HG03066 (cell line): ENCODE data around the gene C11orf65.

Experiments
- ATAC-seq: cut with Tn5 transposase; IDR thresholded peaks from one replicate; pipeline ENCODE4 v1.9.1; 2021; ENCODE audit warnings: low read depth; ENCODE audit not compliant: unreplicated experiment

C11orf65 gene, protein sequence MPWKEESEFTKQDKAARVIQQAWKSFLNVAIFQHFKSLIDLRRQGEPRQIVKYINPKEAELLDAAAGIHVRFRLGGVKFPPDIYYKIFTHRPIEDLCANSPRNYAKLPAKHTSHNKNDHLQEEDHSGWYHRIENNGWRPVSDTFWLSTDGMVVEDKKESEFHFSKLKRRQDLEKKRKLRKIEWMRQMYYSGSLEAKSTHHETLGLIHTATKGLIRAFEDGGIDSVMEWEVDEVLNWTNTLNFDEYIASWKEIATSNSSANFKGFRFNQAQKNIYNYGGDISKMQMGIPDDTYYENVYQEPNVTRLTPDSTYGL

GRCh38 chr11:108467091-108467823 lies at the start of gene C11orf65:
C11orf65 (minus strand) TSS chr11:108467529; CDS start chr11:108461559, 5,970 bp downstream.
- peak; percentile 99 for ATAC-seq

- ATAC-seq, result no peak
Measured at GRCh38 chr11:108516125-108516524, 48.8 kb upstream of the C11orf65 start.

DNA sequence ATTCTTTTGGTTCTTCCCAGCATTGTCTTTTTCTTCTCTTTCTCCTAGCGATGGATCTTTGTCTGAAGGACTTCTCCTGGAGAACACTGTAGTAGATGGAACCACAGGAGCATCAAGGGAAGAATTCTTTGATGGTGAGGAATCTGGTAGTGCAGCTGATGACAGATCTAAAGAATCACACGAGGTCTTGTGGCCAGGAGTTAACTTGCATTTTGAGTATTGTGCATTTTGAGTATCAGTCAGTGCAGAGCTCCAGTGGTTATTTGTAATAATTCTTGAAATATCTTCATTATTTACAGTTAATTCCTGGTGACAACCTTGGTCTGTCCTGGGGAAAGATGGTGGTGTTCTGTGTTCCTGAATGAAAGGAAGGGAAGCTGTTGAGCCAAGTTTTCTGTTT lies 45.4 kb upstream of the C11orf65 start:
- no peak for ATAC-seq

GRCh38 chr11:108511851-108512474 lies 44.6 kb upstream of the C11orf65 start:
- no peak for ATAC-seq

DNA sequence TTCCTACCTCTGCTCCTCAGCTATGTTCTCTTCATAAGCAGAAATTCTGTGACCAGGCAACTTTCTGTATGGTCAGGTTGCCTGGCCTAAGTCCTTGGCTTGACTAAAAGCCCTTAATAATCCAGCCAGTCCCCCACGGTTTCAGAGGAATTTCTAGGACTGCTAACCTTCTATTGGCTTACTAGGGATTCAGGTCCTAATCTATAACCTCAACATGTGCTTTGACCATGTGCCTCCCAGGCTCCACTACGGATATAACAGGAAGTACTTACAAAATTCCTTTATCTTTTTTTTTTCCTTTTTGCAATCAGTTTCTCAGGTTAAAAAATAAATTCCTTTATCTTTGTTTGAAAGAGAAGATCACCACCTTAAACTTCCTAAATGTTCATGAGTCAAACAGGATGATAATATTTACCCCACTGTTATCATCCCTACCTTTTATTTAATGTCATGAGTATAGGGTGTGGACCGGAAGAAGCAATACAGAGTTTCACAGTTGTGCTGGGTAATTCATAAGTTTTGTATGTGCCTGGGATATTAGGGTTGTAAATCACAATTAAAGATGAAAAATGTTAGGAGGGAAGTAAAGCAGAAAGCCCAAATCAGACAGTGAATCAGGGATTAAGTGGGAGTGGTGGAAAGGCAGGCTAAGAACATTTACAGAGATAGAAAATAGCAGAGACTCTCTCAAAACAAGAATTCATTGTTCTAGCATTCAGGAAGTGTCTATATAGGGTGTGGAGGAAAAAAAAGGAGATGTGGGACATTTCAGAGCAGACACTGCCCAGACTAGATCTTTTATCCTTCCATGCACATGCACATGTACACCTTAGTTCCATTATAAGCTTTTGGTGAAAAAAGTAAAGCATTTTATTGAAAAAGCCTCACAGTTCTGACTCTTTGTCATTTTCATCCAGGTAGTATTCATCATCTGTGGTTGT lies 41.6 kb upstream of the C11orf65 start:
- ATAC-seq, result no peak

DNA sequence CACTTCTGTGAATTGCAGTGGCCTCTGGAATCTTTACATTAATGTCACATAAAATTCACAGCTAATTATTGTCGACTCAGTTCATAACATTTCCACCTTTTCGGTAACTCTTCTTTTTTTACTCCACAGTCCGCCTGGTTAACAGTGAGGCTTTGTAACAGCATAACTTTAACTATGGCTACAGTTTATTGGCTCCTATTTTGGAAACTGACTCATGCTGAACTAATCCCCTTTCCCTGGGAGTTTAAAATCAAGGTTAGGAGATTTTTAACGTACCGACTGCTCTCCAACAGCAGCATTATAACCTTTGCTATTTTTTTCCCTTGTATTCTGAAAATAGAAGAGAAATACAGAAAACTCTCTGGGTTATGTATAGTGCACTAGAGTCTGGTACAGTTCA lies 34.1 kb upstream of the C11orf65 start:
- no peak for ATAC-seq

DNA sequence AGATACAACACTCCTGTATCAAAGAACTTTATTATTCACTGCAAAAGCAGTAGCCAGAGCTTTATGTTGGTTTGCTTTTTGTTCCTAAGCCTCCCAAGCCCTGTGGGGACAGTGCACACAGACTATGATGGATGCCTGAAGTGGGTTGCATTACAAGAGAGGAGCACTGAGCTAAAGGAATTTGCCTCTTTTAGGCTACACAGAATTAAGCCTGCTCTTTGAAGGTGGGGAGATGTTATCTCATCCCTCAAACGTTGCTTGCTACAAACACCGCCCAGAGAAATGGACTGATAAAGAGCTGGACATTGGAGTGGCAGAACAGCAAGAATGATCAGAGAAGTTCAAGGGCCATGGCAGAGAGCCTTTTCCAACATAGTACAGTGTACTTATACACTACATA lies 33.4 kb upstream of the C11orf65 start:
- ATAC-seq, result no peak

GRCh38 chr11:108500169-108500568 lies 32.8 kb upstream of the C11orf65 start:
- ATAC-seq, result no peak

DNA sequence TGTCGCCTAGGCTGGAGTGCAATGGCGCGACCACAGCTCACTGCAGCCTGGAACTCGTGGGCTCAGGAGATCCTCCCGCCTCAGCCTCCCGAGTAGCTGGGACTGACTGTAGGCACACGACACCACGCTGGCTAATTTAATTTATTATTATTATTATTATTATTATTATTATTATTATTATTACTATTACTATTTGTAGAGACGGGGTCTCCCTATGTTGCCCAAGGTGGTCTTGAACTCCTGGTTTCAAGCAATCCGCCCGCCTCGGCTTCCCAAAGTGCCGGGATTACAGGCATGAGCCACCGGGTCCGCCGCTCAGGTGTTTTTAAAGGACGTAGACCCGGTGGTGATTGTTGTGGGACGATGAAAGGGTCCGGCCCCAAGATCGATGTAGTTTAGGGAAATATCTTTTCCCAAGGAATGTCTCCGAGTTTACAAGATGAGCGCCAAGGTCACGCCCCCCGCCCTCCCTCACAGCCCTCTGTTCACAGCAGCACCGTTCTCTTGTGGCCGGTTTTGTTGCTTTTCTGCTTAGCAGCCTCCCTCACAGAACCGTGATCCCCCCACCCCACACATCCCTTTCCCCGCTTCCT lies 31.6 kb upstream of the C11orf65 start:
- ATAC-seq, result no peak

GRCh38 chr11:108498046-108498815 lies 30.9 kb upstream of the C11orf65 start, which contains the start of gene POGLUT3:
POGLUT3 (minus strand) TSS chr11:108498384; CDS start chr11:108498366, 18 bp downstream.
- ATAC-seq, result peak; percentile 54

DNA sequence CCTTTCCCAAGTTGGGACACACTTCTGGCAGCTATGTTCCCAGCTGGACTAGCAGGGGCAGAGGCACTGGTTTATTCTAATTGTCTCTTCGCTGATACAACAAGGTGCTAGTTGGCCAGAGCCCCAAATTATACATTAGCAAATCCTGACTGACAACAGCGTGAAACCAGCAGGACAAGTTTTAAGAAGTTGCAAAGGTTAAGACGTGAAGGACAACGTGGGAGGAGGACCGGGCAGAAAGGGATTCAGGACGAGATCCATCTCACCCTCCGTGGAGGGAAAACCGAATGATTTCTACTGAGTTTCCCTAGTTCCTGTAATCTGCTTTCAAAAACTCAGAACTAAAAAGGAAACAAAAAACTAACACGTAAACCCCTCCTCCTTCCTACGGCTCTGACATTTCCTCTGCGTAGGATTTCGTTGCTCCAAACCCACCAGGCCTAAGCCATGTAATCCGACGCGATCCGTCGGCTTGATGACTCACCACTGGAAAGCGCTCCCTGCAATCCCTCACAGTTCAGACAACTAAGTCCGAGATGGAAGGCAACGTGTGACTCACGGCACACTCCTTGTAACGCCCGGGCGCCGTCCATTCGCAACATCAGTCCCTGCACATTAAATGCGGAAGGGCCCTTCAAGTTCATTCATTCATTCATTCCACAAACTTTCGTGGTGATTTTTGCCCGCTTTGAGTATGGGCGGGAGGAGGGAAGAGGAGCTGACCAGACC lies 30.2 kb upstream of the C11orf65 start:
- peak; percentile 57 for ATAC-seq

DNA sequence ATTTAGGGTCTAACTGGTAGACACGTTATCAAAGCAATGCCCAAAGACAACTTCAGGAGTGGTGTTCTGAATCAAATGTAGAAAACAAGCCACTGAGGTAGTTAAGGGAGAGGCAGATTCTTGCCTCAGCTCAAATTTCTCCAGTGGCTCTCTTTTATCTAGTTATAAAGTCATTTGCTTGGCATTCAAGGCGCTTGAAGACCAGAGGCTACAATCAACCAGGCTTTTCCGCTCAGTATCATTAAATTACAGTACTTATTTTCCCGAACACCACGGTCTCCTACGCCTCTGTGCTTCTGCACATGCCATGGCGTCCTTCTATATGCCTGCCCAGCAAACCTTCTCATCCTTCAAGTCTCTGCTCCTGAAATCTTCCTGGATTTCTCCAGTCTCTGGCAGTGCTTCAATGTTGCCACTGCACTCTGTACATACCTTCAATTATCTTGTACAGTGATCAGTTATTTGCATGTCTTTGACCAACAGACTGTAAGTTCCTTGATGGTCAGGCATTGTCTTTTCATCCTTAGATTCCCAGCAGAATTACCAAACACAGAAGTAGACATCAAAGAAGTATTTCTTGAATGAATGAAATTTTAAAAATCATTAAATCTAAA lies 29.4 kb upstream of the C11orf65 start:
- ATAC-seq, result no peak

DNA sequence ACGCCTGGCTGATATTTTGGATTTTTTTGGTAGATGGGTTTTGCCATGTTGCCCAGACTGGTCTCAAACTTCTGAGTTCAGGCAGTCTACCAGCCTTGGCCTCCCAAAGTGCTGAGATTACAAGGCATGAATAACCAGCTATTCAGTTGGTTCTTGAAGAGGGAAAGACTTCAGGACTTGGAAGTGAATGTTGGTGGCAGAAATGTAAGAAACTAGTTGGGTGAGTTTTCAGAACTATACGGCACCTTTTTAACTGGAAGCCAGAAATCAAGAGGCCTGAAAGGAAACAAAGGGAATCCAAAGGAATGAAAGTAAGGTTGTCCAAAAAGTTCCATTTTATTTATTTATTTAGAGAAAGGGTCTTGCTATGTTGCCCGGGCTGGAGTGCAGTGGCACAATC lies 28.0 kb upstream of the C11orf65 start:
- ATAC-seq, result no peak

DNA sequence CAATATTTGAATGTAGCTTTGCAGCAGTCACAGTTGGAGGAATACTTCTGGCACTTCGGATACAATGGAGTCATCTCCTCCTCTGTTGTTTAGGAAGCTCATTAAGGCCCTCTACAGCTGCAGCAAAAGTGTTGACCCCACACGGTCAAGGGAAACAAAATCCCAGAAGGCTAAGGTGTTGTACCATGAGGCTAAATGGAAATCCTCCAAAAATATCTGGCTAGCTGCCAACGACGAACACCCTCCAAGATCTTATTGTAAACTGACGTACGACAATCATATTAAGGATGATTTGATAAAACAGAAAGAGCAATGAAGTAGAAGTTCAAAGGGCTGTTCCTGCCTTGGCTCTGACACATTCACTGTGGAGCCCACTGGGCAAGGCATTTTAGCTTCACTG lies 26.9 kb upstream of the C11orf65 start:
- ATAC-seq, result no peak

GRCh38 chr11:108491936-108492335 lies 24.6 kb upstream of the C11orf65 start:
- ATAC-seq, result no peak

- ATAC-seq, result no peak
Measured at GRCh38 chr11:108486828-108487227, 19.5 kb upstream of the C11orf65 start.

- ATAC-seq, result no peak
Measured at GRCh38 chr11:108486331-108486730, 19.0 kb upstream of the C11orf65 start.

DNA sequence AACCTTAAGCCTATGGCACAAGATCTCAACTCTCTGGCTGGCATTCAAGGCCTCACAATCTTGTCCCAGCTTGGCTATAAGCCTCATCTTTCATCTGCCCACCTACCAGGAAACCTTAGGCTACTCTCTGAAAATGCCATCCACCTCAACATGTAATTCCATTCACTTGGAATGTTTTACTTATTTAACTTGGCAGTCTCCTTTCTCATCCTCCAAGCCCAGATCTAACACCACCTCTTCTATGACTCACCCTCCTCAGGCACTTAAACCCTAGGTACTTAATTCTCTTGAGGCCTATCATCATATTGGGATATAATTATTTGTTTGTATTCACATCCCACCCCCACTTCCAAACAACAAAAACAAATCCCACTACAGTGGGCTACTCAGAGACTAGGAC lies 15.8 kb upstream of the C11orf65 start:
- no peak for ATAC-seq
